CD4-positive, alpha-beta T cell treated with Interleukin-21 for 1 hour (primary cell): ENCODE results near the gene MAML2.

Source experiments
- DNase-seq: peaks from one replicate; pipeline ENCODE4 v3.0.0-alpha.2; 2020

The MAML2 gene

GRCh38 chr11:96147906-96148486 is 195.0 kb downstream of the MAML2 start:
- no peak for DNase-seq

GRCh38 chr11:96147186-96147585 is 195.8 kb downstream of the MAML2 start:
- DNase-seq = no peak

GRCh38 chr11:96146765-96147164 is 196.2 kb downstream of the MAML2 start:
- no peak for DNase-seq

DNA sequence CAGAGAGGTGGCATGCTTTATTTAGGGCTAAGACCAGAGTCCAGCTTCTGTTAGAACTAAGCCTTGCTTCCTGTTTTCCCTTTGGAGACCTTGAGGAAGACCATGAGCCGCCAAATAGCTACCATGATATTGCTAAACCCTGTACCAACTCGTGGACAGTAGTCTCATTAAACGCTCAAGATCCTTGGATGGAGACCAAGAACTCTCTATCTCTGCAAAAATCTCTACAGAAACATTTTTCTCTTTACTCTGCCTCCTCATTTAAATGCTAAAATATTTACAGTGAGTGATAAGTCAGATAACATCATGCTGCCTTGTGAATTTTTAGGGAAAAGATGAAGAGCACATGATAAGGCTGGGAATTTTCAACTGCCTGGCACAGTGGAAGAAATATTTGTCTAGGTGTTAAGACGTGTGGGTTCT is 197.8 kb downstream of the MAML2 start:
- no peak for DNase-seq

DNA sequence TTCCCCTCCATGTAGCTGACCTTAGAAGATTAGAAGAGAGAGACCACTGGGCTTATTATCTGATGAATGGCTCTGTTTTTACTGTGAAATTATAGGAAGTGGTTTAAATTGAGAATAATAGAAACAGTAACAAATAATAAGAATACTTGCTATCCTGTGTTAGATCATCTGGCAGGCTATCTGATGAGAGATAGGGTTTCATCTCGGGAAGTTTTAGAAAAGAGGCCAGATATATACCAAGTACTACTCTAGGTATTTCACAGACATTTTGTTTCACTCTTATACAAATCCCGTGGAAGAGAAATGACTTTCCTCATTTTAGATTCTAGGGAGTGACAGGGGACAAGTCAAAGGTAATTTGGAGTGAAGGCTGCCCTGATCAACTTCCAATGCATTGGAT is 198.4 kb downstream of the MAML2 start:
- no peak for DNase-seq

- DNase-seq = no peak
Observed at GRCh38 chr11:96143041-96143521, 199.9 kb downstream of the MAML2 start.

GRCh38 chr11:96141626-96142025 is 201.4 kb downstream of the MAML2 start:
- no peak for DNase-seq

DNA sequence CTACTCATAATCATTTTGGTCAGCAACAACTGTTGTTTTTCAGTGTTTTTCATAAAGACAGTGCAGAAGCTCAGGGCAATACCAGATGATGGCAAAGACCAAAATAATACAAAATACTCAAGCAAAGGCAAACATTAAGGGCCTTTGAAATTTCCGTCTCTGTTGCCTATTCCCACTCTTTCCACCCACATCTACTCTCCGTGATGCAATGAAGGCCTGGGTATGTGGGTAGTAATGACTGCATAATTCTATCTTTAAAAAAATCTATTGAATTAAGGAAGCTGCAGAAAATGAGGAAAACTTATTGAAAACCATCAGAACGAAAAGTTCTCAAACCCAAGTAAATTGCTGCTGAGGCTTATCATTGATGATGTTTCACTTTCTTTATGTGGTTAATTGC is 203.3 kb downstream of the MAML2 start:
- DNase-seq = no peak

- DNase-seq = no peak
Observed at GRCh38 chr11:96137373-96137772, 205.6 kb downstream of the MAML2 start.

- DNase-seq = no peak
Observed at GRCh38 chr11:96136613-96137298, 206.2 kb downstream of the MAML2 start.

DNA sequence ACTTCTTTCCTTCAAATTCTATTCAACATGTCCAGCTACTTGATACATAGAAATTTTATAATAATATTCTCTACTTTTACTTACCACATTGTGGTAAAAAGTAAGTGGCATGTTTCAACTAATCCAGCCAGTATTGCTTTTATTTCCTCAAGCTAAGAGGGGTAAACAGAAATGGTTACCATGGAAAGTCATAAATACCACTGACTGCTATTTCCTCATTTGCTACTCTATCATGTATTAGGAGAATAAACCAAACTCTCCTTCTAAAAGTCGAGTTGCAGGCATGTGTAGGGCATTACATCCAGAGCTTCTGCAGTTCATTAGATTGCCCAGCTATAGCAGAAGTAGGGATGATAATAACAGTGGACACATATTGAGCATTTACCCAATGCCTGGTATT is 208.4 kb downstream of the MAML2 start:
- peak; percentile 47 for DNase-seq

DNA sequence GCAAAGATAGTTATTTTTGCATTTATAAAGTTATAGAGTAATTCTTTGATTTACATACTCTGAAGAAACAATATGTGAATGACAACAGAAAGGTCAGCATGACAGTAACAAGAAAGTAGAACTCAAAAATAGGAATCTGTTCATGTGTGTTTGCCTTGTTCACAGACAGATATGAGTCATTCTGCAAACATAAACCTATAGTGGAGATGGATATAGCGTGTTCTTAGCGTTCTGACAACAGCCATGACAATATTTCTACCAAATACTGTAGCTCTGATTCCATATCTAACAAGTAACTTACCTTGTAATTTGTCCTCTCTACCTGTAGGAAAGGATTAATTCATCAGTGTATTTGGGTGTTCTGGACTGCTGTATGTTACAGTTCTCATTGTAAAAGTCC is 210.6 kb downstream of the MAML2 start:
- no peak for DNase-seq

GRCh38 chr11:96130061-96130620 is 212.9 kb downstream of the MAML2 start:
- DNase-seq = no peak

GRCh38 chr11:96127596-96127959 is 215.4 kb downstream of the MAML2 start:
- no peak for DNase-seq

DNA sequence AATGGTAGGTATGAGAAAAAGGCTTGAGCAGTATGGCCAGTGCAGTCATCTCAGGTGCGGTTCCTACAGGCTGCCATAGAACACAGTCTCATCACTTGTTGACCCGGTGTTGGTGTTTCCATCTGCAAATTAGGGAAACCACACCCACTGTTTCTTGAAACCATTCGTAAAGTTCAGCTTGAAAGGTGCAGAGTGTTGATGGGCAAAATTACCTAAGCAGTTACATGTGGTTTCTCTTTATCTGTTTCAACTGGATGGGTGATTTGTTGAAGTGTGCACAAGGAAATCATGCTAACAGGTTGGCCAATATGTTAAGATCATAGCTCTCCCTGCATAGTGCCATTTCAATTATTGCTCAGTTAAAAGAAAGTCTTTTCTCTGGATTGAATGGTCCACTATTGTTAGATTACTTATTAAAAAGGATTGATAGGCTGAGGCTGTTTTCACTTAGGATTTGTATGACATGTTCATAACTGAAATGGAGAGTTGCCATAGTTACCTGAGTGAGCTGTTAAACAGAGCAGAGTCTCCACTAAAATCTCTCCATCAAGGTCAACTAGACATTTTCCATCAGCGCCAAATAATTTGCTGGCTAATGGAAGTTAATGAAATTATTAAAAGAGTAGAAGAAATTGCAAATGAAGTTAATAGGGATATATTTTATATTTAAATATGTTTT is 215.9 kb downstream of the MAML2 start:
- no peak for DNase-seq

- no peak for DNase-seq
Observed at GRCh38 chr11:96125400-96125799, 217.6 kb downstream of the MAML2 start.

DNA sequence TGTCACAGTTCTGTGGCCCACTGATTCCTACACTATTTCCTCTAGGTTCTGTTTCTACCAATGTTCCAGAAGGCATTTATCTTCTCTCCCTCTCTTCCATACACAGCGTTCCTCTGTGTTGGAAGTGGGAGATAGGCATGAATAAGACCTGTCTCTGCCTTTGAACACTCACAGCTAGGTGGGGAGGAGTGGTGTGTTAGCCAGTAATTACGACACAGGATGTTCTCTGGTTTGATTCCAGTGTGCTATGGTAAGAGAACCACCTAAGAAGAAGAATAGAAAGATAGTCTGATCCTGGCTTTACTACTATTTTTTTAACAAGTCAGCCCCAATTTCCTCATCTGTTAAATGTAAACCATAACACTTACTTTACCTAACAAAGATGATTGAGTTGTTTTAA is 218.8 kb downstream of the MAML2 start:
- no peak for DNase-seq

GRCh38 chr11:96123301-96123700 is 219.7 kb downstream of the MAML2 start:
- DNase-seq = peak; percentile 23

DNA sequence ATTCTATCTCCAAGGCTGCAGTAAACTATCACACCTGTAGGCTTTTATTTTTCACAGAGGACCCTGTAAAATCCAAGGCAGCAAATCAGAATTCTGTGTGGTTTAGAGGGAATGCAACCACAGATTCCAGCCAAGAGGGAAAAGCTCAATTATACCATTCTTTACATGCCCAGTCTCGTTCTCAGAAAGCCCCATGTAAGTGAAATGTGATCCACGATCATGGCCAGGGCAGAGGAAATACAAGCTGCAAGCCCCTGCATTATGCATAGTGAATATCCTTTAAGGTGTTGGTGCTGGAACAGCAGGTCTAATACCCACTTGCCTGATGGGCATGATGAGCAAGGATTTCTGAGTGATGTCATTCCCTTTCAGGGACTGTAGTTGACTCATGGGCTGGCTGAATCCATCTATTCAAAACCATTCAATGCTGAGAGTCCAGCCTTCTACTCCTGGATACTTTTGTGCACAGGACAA is 220.4 kb downstream of the MAML2 start:
- DNase-seq = no peak

- no peak for DNase-seq
Observed at GRCh38 chr11:96119211-96119610, 223.8 kb downstream of the MAML2 start.

DNA sequence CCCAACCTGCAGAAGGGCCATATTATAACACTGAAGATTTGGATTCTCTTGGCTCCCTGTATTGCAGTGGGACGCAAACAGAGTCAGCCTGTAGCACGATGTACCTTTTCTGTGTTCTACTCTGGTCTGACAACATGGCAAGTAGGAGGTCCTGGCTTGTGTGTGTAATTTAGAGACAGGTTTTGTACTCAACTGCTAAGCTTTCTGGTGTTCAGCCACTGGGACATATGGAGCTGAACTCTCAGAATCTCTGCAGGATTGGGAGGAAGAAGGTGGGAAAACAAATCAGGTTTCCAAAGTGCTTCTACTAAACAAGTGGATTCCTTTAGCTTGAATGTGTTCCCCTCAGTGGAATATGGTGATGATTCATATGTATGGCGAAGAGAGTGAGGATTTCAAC is 226.6 kb downstream of the MAML2 start:
- no peak for DNase-seq

DNA sequence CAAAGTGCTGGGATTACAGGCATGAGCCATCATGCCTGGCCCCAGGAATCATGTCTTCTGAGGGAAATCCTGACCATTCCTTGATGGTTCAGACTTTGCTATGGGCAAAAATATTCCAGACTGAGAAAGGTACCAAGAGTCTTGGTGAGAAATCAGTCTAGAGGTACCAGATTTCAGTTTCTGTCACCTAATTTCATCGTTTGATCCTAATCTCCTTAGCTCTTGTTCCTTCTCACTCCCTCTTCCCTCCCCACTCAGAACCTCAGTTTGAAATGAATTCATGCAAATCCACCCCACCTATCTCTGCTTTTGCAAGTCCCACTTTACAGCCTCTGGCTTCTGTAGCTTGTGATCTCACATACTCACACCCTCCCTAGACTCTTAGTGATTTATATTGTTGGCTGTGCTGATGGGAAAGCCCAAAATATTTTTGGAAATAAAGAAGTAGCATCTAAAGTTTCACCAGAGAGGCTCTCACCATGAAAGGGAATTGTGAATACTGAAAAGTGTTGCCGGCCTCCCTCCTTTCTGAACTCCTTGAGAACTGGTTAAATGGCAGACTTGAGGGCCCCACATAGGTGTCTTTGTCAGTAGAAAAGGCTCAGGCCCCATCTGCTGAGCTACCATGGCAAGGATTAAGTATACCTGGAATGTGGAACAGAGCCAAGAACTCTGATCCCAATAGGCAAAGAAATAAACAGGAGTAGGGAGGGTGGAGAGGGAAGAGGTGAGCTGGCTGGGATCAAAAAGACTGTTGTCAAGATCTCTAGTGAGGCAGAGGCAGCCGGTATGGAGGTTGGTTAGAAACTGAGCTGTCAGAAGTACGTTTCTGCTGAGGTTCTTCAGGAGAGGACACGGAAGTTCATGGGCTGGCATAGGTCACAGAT is 228.6 kb downstream of the MAML2 start:
- DNase-seq = no peak

GRCh38 chr11:96113193-96113681 is 229.8 kb downstream of the MAML2 start:
- DNase-seq = no peak
